C4-2B (cell line): ENCODE measurements around the gene IL1RAPL2.
"Not testable (repeated sequence)": the region's sequence is repeated elsewhere in the genome, so short reads cannot be mapped to it uniquely, and the experiment has no call there.

Experiments used
- H3K27ac ChIP-seq: fragments of 450-650 bp; 2 replicates; pipeline ENCODE4 v1.5.1; 2017
- CTCF ChIP-seq: fragments of 450-650 bp; conservative IDR thresholded peaks from 2 replicates; pipeline ENCODE4 v1.5.1; 2017; ENCODE audit warnings: mild to moderate bottlenecking
- ZFX ChIP-seq: fragments of 450-650 bp; IDR thresholded peaks from 2 replicates; pipeline ENCODE4 v1.6.1; 2017

Gene IL1RAPL2

GRCh38 chrX:105803891-105804290 is 1237.9 kb downstream of the IL1RAPL2 start:
- no peak overlapping the region for H3K27ac ChIP-seq
- TF ChIP-seq ZFX (no peak), CTCF (no peak)

DNA sequence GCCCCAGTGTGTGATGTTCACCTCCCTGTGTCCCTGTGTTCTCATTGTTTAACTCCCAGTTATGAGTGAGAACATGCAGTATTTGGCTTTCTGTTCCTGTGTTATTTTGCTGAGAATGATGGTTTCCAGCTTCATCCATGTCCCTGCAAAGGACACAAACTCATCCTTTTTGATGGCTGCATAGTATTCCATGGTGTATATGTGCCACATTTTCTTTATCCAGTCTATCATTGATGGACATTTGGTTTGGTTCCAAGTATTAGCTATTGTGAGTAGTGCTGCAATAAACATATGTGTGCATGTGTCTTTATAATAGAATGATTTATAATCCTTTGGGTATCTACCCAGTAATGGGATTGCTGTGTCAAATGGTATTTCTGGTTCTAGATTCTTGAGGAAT is 1239.7 kb downstream of the IL1RAPL2 start:
- H3K27ac ChIP-seq, result not testable (repeated sequence)

DNA sequence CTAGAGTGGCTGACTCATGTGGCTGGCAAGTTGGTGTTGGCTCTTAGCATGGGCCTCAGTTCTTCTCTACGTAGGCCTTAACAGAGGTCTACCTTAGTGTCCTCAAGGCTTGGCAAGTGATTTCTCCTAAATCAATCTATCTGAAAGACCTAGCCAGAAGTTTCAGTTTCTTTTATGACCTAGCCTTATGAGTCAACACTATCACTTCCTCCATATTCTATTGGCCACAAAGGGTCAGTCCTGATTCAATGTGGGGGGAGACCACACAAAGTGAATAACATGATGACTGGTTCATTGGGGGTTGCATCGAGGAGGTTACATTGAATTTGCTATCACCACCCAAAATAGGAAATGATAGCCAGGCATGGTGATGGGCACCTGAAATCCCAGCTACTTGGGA is 1250.5 kb downstream of the IL1RAPL2 start:
- no peak overlapping the region for H3K27ac ChIP-seq
- TF ChIP-seq ZFX (no peak), CTCF (no peak)
